Activated CD8-positive, alpha-beta T cell treated with anti-CD3 and anti-CD28 coated beads, Interleukin-2, amount 10 ng/mL, durations not matched to agents 7 days and 5 days (primary cell): ENCODE results near the gene PTCD1. TPM values are rescaled to one million over a fixed set of nuclear protein-coding genes. Genes with fewer than 3 reads are reported as not detected.
"Not testable (repeated sequence)": the region's sequence is repeated elsewhere in the genome, so short reads cannot be mapped to it uniquely, and the experiment has no call there.

ENCODE experiments used
- ATAC-seq: fragments of 150-1000 bp; cut with Tn5 transposase; one replicate; pipeline ENCODE4 v1.10.0; 2021; ENCODE audit warnings: moderate library complexity
- CTCF ChIA-PET: fragments of 350-600 bp; sonication (Branson Sonifier 250); formaldehyde crosslinking; loops from one replicate; lab custom pipeline; 2021; ENCODE audit warnings: antibody characterized with exemption; lab: Charles Lee
- POLR2A ChIA-PET: fragments of 350-600 bp; sonication (Branson Sonifier 250); formaldehyde crosslinking; loops from one replicate; lab custom pipeline; 2021; ENCODE audit warnings: antibody characterized with exemption; lab: Charles Lee
- DNase-seq: peaks from one replicate; pipeline ENCODE4 v3.0.0-alpha.2; 2020
- H3K27ac Mint-ChIP-seq: one replicate; pipeline ENCODE4 v1.8.0; 2021; ENCODE audit warnings: mild to moderate bottlenecking, mixed read lengths
- H3K27me3 Mint-ChIP-seq: one replicate; pipeline ENCODE4 v1.8.0; 2021; ENCODE audit warnings: low read depth, mixed read lengths
- H3K36me3 Mint-ChIP-seq: one replicate; pipeline ENCODE4 v1.8.0; 2021; ENCODE audit warnings: low read depth, mixed read lengths
- H3K4me1 Mint-ChIP-seq: one replicate; pipeline ENCODE4 v1.8.0; 2021; ENCODE audit warnings: low read depth, mixed read lengths
- H3K4me3 Mint-ChIP-seq: one replicate; pipeline ENCODE4 v1.8.0; 2021; ENCODE audit warnings: mild to moderate bottlenecking, mixed read lengths
- H3K9me3 Mint-ChIP-seq: one replicate; pipeline ENCODE4 v1.8.0; 2022; ENCODE audit warnings: mixed read lengths; ENCODE audit not compliant: insufficient read depth
- total RNA-seq, 2 experiments: library from RNA; stranded (reverse); gene quantifications; one replicate each; pipeline ENCODE4 v1.2.3, GENCODE V29; 2021

The PTCD1 gene
- total RNA-seq, 2 experiments from 2014 or later: 10.9 to 13.4 TPM

- CTCF ChIA-PET: interaction anchor here (1.3 kb wide), 1 partner anchor 8 kb away, joined by 4 read pairs; no protein-coding TSS in a partner anchor
- Mint-ChIP-seq H3K4me3 (no peak overlapping the region), H3K9me3 (no peaks in the 10 kb centered on the region), H3K4me1 (no peaks in the 10 kb centered on the region), H3K27me3 (no peaks in the 10 kb centered on the region), H3K36me3 (peaks cover 60% of the 10 kb centered on the region), H3K27ac (no peak overlapping the region)
- ATAC-seq (no peak), DNase-seq (no peak)
- POLR2A ChIA-PET: no interaction called here
These were observed 9.3 kb upstream of the PTCD1 start for GRCh38 chr7:99447943-99448342.

GRCh38 chr7:99446096-99446495, 7.5 kb upstream of the PTCD1 start:
- ATAC-seq (no peak), DNase-seq (no peak)
- ChIA-PET POLR2A (interaction anchor here (0.6 to 0.7 kb wide), 2 partner anchors 23 to 496 kb away, joined by 3 read pairs; no protein-coding TSS in a partner anchor), CTCF (no interaction called here)
- Mint-ChIP-seq H3K27ac (no peak overlapping the region), H3K9me3 (no peaks in the 10 kb centered on the region), H3K36me3 (peaks cover 58% of the 10 kb centered on the region), H3K27me3 (no peaks in the 10 kb centered on the region), H3K4me1 (peaks cover 3% of the 10 kb centered on the region), H3K4me3 (no peak overlapping the region)

GRCh38 chr7:99440195-99440594, 1.6 kb upstream of the PTCD1 start:
- no peaks in the 10 kb centered on the region for H3K27me3 Mint-ChIP-seq
- H3K4me3 Mint-ChIP-seq: peak overlapping the region; percentile 98
- H3K36me3 Mint-ChIP-seq: peaks cover 32% of the 10 kb centered on the region
- ATAC-seq: no peak
- ChIA-PET CTCF (interaction anchor here (1.3 kb wide), 1 partner anchor 8 kb away, joined by 4 read pairs; no protein-coding TSS in a partner anchor), POLR2A (no interaction called here)
- H3K4me1 Mint-ChIP-seq: peaks cover 30% of the 10 kb centered on the region
- no peak for DNase-seq
- H3K9me3 Mint-ChIP-seq: no peaks in the 10 kb centered on the region
- no peak overlapping the region for H3K27ac Mint-ChIP-seq

DNA sequence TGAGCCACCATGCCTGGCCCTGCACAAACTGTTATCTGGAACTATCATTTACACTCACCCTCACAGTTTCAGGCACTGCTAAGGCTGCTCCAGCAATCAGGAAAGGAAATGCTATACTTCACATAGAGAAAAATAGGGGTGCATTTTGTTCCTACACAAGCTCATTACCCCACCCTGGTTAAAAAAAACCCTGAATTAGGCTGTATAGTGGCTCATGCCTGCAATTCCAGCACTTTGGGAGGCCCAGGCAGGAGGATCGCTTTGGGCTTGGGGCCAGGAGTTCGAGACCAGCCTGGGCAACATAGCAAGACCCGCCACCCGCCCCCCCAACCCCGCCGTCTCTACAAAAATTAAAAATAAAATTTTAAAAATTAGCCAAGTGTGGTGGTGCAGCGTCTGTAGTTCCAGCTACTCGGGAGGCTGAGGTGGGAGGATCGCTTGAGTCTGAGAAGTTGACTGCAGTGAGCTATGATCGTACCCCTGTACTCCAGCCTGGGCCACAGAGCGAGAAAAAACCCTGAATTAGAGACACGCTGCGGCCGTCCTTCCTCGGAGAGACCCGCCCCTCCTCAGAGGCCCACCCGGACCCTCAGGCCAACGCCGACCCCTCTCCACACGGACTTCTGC, 539 bp downstream of the PTCD1 start:
- Mint-ChIP-seq H3K4me3 (peak overlapping the region; percentile 98), H3K4me1 (peaks cover 30% of the 10 kb centered on the region), H3K36me3 (peaks cover 32% of the 10 kb centered on the region), H3K9me3 (no peaks in the 10 kb centered on the region), H3K27me3 (no peaks in the 10 kb centered on the region), H3K27ac (peak overlapping the region; percentile 96)
- POLR2A ChIA-PET: interaction anchor here (0.8 to 1.7 kb wide), 4 partner anchors 20 to 476 kb away, joined by 3 to 12 read pairs (median 4); partner anchors contain the start of genes BUD31 and PDAP1
- ATAC-seq (peak; percentile 14), DNase-seq (no peak)
- CTCF ChIA-PET: interaction anchor here (1.3 kb wide), 1 partner anchor 12 kb away, joined by 3 read pairs; no protein-coding TSS in a partner anchor

GRCh38 chr7:99433158-99433557, 5.4 kb downstream of the PTCD1 start:
- Mint-ChIP-seq H3K4me1 (peaks cover 21% of the 10 kb centered on the region), H3K9me3 (no peaks in the 10 kb centered on the region), H3K27ac (no peak overlapping the region), H3K36me3 (peaks cover 32% of the 10 kb centered on the region), H3K4me3 (no peak overlapping the region), H3K27me3 (no peaks in the 10 kb centered on the region)
- ATAC-seq: no peak
- CTCF ChIA-PET: no interaction called here
- DNase-seq: no peak
- POLR2A ChIA-PET: interaction anchor here (0.7 kb wide), 1 partner anchor 11 kb away, joined by 3 read pairs; no protein-coding TSS in a partner anchor

GRCh38 chr7:99431756-99432540, 6.7 kb downstream of the PTCD1 start:
- H3K27me3 Mint-ChIP-seq, H3K4me3 Mint-ChIP-seq, CTCF ChIA-PET, ATAC-seq, DNase-seq, H3K9me3 Mint-ChIP-seq, H3K27ac Mint-ChIP-seq: not testable (repeated sequence)
- peaks cover 12% of the 10 kb centered on the region for H3K4me1 Mint-ChIP-seq
- peaks cover 36% of the 10 kb centered on the region for H3K36me3 Mint-ChIP-seq
- POLR2A ChIA-PET: interaction anchor here (0.6 kb wide), 1 partner anchor 31 kb away, joined by 3 read pairs; no protein-coding TSS in a partner anchor

DNA sequence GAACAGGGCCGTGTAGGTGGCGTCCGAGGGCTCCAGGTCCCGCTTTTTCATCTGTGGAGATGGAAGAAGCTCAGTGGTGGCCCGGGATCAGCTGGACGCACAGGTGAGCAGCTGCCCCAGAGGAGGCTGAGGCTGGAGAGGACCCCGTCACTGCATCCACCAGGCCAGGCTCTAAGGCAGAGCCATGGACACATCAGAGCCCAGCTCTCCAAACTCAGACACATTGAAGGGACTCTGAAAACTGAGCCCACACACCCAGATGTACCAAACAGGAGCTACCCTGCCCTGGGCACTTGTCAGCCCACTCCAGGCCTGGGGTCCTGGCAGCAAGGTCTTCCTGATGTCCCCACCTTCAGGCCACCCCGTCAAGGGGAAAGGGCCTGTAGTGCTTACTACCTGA, 8.8 kb downstream of the PTCD1 start:
- H3K4me1 Mint-ChIP-seq: peaks cover 8% of the 10 kb centered on the region
- POLR2A ChIA-PET: interaction anchor here (0.6 kb wide), 1 partner anchor 51 kb away, joined by 3 read pairs; no protein-coding TSS in a partner anchor
- CTCF ChIA-PET: interaction anchor here (1.1 kb wide), 1 partner anchor 14 kb away, joined by 4 read pairs; no protein-coding TSS in a partner anchor

GRCh38 chr7:99428972-99429566, 9.5 kb downstream of the PTCD1 start:
- CTCF ChIA-PET: interaction anchor here (1.1 kb wide), 1 partner anchor 13 kb away, joined by 4 read pairs; no protein-coding TSS in a partner anchor
- peaks cover 8% of the 10 kb centered on the region for H3K4me1 Mint-ChIP-seq
- peak overlapping the region; percentile 79 for H3K27ac Mint-ChIP-seq
- H3K27me3 Mint-ChIP-seq: no peaks in the 10 kb centered on the region
- no peaks in the 10 kb centered on the region for H3K9me3 Mint-ChIP-seq
- ATAC-seq: peak; percentile 66
- peaks cover 32% of the 10 kb centered on the region for H3K36me3 Mint-ChIP-seq
- peak; percentile 57 for DNase-seq
- POLR2A ChIA-PET: no interaction called here
- no peak overlapping the region for H3K4me3 Mint-ChIP-seq

More for the DNA sequence above, 8.8 kb downstream of the PTCD1 start:
- Mint-ChIP-seq H3K27me3 (no peaks in the 10 kb centered on the region), H3K36me3 (peaks cover 37% of the 10 kb centered on the region), H3K9me3 (no peaks in the 10 kb centered on the region), H3K27ac (no peak overlapping the region), H3K4me3 (no peak overlapping the region)
- ATAC-seq: no peak
- no peak for DNase-seq

DNA sequence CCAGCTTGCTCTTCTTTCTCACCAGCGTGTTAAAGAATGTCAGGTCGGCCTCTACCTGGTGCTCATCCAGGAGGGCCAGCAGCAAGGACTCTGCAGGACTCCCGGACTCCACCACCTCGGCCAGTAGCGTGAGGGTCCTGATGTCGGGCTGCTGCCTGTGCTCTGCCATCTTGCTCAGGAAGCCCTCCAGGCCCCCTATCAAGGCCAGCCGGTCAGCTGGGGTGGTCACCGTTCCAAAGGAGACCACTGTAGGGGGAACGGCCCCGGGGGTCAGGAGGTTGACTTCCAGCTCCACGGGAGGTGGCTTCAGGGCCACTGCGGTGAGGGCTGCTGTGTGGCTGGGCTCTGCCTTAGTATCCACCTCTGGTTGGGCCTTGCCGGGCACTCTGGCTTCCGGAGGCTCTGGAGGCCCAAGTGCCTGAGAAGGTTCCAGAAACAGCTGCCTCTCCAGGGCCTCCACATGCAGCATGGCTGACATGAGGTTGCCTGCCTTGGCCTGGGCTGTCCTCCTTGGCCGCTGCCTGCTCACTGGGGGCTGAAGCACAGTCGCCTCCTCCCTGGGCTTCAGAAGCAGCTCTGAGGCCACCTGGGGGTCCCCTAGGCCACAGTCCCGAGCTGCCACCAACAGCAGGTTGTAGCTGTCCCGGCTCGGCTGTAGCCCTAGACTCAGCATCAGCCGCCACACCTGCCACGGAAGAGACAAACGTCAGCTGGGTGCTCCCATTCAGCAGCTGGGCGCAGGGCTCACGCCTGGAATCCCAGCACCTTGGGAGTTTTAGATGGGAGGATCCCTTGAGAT, 13.5 kb downstream of the PTCD1 start:
- Mint-ChIP-seq H3K4me3 (no peak overlapping the region), H3K27me3 (no peaks in the 10 kb centered on the region), H3K27ac (no peak overlapping the region), H3K4me1 (peaks cover 8% of the 10 kb centered on the region), H3K36me3 (peaks cover 31% of the 10 kb centered on the region), H3K9me3 (no peaks in the 10 kb centered on the region)
- CTCF ChIA-PET: no interaction called here
- ATAC-seq (no peak), DNase-seq (no peak)
- POLR2A ChIA-PET: interaction anchor here (0.6 to 0.9 kb wide), 3 partner anchors 13 to 580 kb away, joined by 3 read pairs; no protein-coding TSS in a partner anchor

GRCh38 chr7:99422625-99423024, 16.0 kb downstream of the PTCD1 start:
- H3K27ac Mint-ChIP-seq: no peak overlapping the region
- no peaks in the 10 kb centered on the region for H3K9me3 Mint-ChIP-seq
- no peak overlapping the region for H3K4me3 Mint-ChIP-seq
- ChIA-PET POLR2A (interaction anchor here (0.6 to 2.0 kb wide), 4 partner anchors 10 to 495 kb away, joined by 3 to 5 read pairs (median 3); partner anchors contain the start of gene BUD31), CTCF (interaction anchor here (1.3 kb wide), 1 partner anchor 14 kb away, joined by 3 read pairs; the partner anchor contains the start of genes BUD31 and PDAP1)
- ATAC-seq (no peak), DNase-seq (no peak)
- peaks cover 34% of the 10 kb centered on the region for H3K36me3 Mint-ChIP-seq
- no peaks in the 10 kb centered on the region for H3K27me3 Mint-ChIP-seq
- no peaks in the 10 kb centered on the region for H3K4me1 Mint-ChIP-seq
